Activated CD4-positive, CD25-positive, alpha-beta regulatory T cell treated with anti-CD3 and anti-CD28 coated beads, Interleukin-2, amount 50 U/mL, for 16 hours (primary cell): Measurements from ENCODE around the gene CTNNA3.

Experiments
- DNase-seq: peaks from one replicate; pipeline ENCODE4 v3.0.0-alpha.2; 2020; ENCODE audit warnings: low read depth, low spot score

Gene CTNNA3

GRCh38 chr10:67114945-67115344 is 581.0 kb downstream of the CTNNA3 start:
- DNase-seq, result no peak

GRCh38 chr10:67112765-67113164 is 583.2 kb downstream of the CTNNA3 start:
- DNase-seq, result no peak

GRCh38 chr10:67110286-67110685 is 585.7 kb downstream of the CTNNA3 start:
- no peak for DNase-seq

- DNase-seq, result no peak
These were observed 588.3 kb downstream of the CTNNA3 start for GRCh38 chr10:67107670-67108069.

GRCh38 chr10:67100951-67101350 is 595.0 kb downstream of the CTNNA3 start:
- no peak for DNase-seq

GRCh38 chr10:67098461-67098860 is 597.5 kb downstream of the CTNNA3 start:
- no peak for DNase-seq

GRCh38 chr10:67095531-67095930 is 600.5 kb downstream of the CTNNA3 start:
- DNase-seq, result no peak

GRCh38 chr10:67088036-67088435 is 608.0 kb downstream of the CTNNA3 start:
- no peak for DNase-seq

- DNase-seq, result no peak
These were observed 608.9 kb downstream of the CTNNA3 start for GRCh38 chr10:67087135-67087425.

GRCh38 chr10:67086327-67087134 is 609.5 kb downstream of the CTNNA3 start:
- no peak for DNase-seq

- DNase-seq, result no peak
These were observed 616.9 kb downstream of the CTNNA3 start for GRCh38 chr10:67079126-67079525.

GRCh38 chr10:67077376-67077775 is 618.6 kb downstream of the CTNNA3 start:
- no peak for DNase-seq

GRCh38 chr10:67076144-67076543 is 619.9 kb downstream of the CTNNA3 start:
- DNase-seq, result no peak

GRCh38 chr10:67075491-67075971 is 620.5 kb downstream of the CTNNA3 start:
- DNase-seq, result no peak

GRCh38 chr10:67072654-67073053 is 623.3 kb downstream of the CTNNA3 start:
- no peak for DNase-seq

- DNase-seq, result no peak
These were observed 645.6 kb downstream of the CTNNA3 start for GRCh38 chr10:67050415-67050814.

GRCh38 chr10:67049988-67050387 is 646.0 kb downstream of the CTNNA3 start:
- DNase-seq, result no peak

- DNase-seq, result no peak
These were observed 649.5 kb downstream of the CTNNA3 start for GRCh38 chr10:67046507-67046906.

GRCh38 chr10:67045404-67045803 is 650.6 kb downstream of the CTNNA3 start:
- DNase-seq, result no peak

- DNase-seq, result no peak
These were observed 653.0 kb downstream of the CTNNA3 start for GRCh38 chr10:67043041-67043440.

GRCh38 chr10:67036808-67037207 is 659.2 kb downstream of the CTNNA3 start:
- no peak for DNase-seq

- DNase-seq, result no peak
These were observed 662.1 kb downstream of the CTNNA3 start for GRCh38 chr10:67033878-67034277.

- DNase-seq, result no peak
These were observed 673.9 kb downstream of the CTNNA3 start for GRCh38 chr10:67022099-67022498.

- DNase-seq, result no peak
These were observed 678.8 kb downstream of the CTNNA3 start for GRCh38 chr10:67017218-67017617.
